Neural cell (in vitro differentiated cells): Measurements from ENCODE around the gene CABS1. TPM values are rescaled to one million over a fixed set of nuclear protein-coding genes. Genes with fewer than 3 reads are reported as not detected.

Experiments
- H2AFZ ChIP-seq: fragments of 200-600, 300-800 bp; sonication (generic), shearing (Covaris generic); 2 replicates; pipeline ENCODE4 v1.6.0; 2014; ENCODE audit warnings: low read depth, mild to moderate bottlenecking, antibody characterized with exemption, low read length, moderate library complexity
- H3F3A ChIP-seq: fragments of 200-600 bp; shearing (Covaris generic); 2 replicates; pipeline ENCODE4 v1.6.1; 2016; ENCODE audit warnings: mild to moderate bottlenecking, moderate library complexity, mixed read lengths, antibody characterized with exemption, low read length; ENCODE audit not compliant: insufficient read depth, poor library complexity, severe bottlenecking
- H3K27ac ChIP-seq: fragments of 200-600, 300-800 bp; sonication (generic), shearing (Covaris generic); 2 replicates; pipeline ENCODE4 v1.5.1; 2014; ENCODE audit warnings: mild to moderate bottlenecking, low read length, moderate library complexity
- H3K27me3 ChIP-seq: fragments of 300-800, 200-600 bp; sonication (generic), shearing (Covaris generic); 2 replicates; pipeline ENCODE4 v1.6.0; 2014; ENCODE audit warnings: mild to moderate bottlenecking, low read depth, low read length, moderate library complexity; ENCODE audit not compliant: insufficient read depth
- H3K36me3 ChIP-seq: fragments of 300-800, 200-600 bp; sonication (generic), shearing (Covaris generic); 2 replicates; pipeline ENCODE4 v1.5.1; 2014; ENCODE audit warnings: mild to moderate bottlenecking, antibody characterized with exemption, low read length, moderate library complexity; ENCODE audit not compliant: insufficient read depth
- H3K4me2 ChIP-seq: fragments of 300-800, 200-600 bp; sonication (generic), shearing (Covaris generic); 2 replicates; pipeline ENCODE4 v1.6.0; 2014; ENCODE audit warnings: mild to moderate bottlenecking, low read length
- H3K4me3 ChIP-seq: fragments of 300-800, 200-600 bp; sonication (generic), shearing (Covaris generic); 2 replicates; pipeline ENCODE4 v1.5.1; 2014; ENCODE audit warnings: mild to moderate bottlenecking, low read length, moderate library complexity
- H3K79me2 ChIP-seq: fragments of 200-600 bp; shearing (Covaris generic); replicated peaks from 2 replicates; pipeline ENCODE4 v1.6.0; 2014; ENCODE audit warnings: mild to moderate bottlenecking, low read length, moderate library complexity; ENCODE audit not compliant: insufficient read depth
- H3K9ac ChIP-seq: fragments of 300-800, 200-600 bp; sonication (generic), shearing (Covaris generic); 2 replicates; pipeline ENCODE4 v1.6.1; 2016; ENCODE audit warnings: mild to moderate bottlenecking, low read length, mixed read lengths
- H3K9me2 ChIP-seq: fragments of 200-600 bp; shearing (Covaris generic); 2 replicates; pipeline ENCODE4 v1.6.1; 2016; ENCODE audit warnings: mild to moderate bottlenecking, low read length, mixed read lengths; ENCODE audit not compliant: insufficient read depth
- H3K9me3 ChIP-seq: fragments of 200-600, 300-800 bp; sonication (generic), shearing (Covaris generic); 2 replicates; pipeline ENCODE4 v1.6.1; 2016; ENCODE audit warnings: mild to moderate bottlenecking, mixed run types, low read length, moderate library complexity, mixed read lengths
- H4K20me1 ChIP-seq: fragments of 200-600 bp; shearing (Covaris generic); 2 replicates; pipeline ENCODE4 v1.6.1; 2016; ENCODE audit warnings: mild to moderate bottlenecking, mixed run types; ENCODE audit not compliant: insufficient read depth
- EP300 ChIP-seq: fragments of 450-650 bp; conservative IDR thresholded peaks from 2 replicates; pipeline ENCODE4 v1.6.1; 2014; ENCODE audit warnings: antibody characterized with exemption, mild to moderate bottlenecking, moderate library complexity; ENCODE audit not compliant: poor library complexity, severe bottlenecking
- EZH2 ChIP-seq: fragments of 200-600, 300-800 bp; shearing (Covaris generic), sonication (generic); IDR thresholded peaks from 2 replicates; pipeline ENCODE4 v1.6.1; 2014; ENCODE audit warnings: antibody characterized with exemption, low read length, borderline replicate concordance, mild to moderate bottlenecking; ENCODE audit not compliant: insufficient read depth, poor library complexity, severe bottlenecking
- MXI1 ChIP-seq: fragments of 450-650 bp; conservative IDR thresholded peaks from 2 replicates; pipeline ENCODE4 v1.6.1; 2014; ENCODE audit warnings: antibody characterized with exemption, mild to moderate bottlenecking; ENCODE audit not compliant: poor library complexity, severe bottlenecking
- POLR2AphosphoS5 ChIP-seq: IDR thresholded peaks from 2 replicates; pipeline ENCODE4 v1.6.1; 2012
- RAD21 ChIP-seq: fragments of 450-650 bp; conservative IDR thresholded peaks from 2 replicates; pipeline ENCODE4 v1.6.1; 2014; ENCODE audit warnings: antibody characterized with exemption, mild to moderate bottlenecking, moderate library complexity
- SMC3 ChIP-seq: fragments of 450-650 bp; conservative IDR thresholded peaks from 2 replicates; pipeline ENCODE4 v1.6.1; 2014; ENCODE audit warnings: antibody characterized with exemption, mild to moderate bottlenecking, moderate library complexity; ENCODE audit not compliant: poor library complexity
- TAF1 ChIP-seq: IDR thresholded peaks from 2 replicates; pipeline ENCODE4 v1.6.1; 2012; ENCODE audit warnings: low read depth
- polyA plus RNA-seq: library from polyadenylated mRNA; depleted of rRNA; stranded (reverse); fragments of >200 nt; gene quantifications from 2 replicates; pipeline ENCODE4 v1.2.3, GENCODE V29; 2014
- TF ChIP-seq, protein P1 (sequence below): IDR thresholded peaks from 2 replicates; pipeline ENCODE4 v1.6.1; 2012; ENCODE audit warnings: borderline replicate concordance
- TF ChIP-seq, protein P2 (sequence below): fragments of 450-650 bp; IDR thresholded peaks from 2 replicates; pipeline ENCODE4 v1.5.1; 2014; ENCODE audit warnings: antibody characterized with exemption, mild to moderate bottlenecking, moderate library complexity; ENCODE audit not compliant: poor library complexity, severe bottlenecking

CABS1 gene
- polyA plus RNA-seq, 1 donor from 2014 or later, result not detected

DNA sequence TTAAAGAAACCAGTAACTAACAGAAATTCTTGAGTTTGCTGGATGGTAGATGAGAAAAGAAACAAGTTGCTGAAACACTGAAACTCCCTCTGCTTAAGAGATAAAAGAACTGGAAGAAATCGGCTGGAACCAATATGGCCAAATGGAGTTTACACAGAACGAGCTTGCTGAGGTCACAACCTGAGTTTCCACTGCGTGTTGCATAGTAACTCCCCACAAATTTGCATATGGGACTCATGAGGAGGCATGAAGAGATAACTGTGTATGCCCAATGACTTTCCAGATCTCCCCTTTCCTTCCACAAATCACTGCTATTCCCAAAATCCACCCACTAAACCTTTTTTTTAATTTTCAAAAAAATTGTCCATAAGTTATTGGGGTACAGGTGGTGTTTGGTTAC lies 38.0 kb downstream of the CABS1 start:
- Histone ChIP-seq H4K20me1 (no peaks in the 10 kb centered on the region), H3K9me3 (no peaks in the 10 kb centered on the region), H2AFZ (no peak overlapping the region), H3K79me2 (no peaks in the 10 kb centered on the region), H3K27me3 (no peaks in the 10 kb centered on the region), H3K4me2 (no peak overlapping the region), H3K36me3 (no peaks in the 10 kb centered on the region), H3K9ac (no peak overlapping the region), H3K27ac (no peak overlapping the region), H3K4me3 (no peak overlapping the region), H3F3A (no peaks in the 10 kb centered on the region), H3K9me2 (no peaks in the 10 kb centered on the region)
- TF ChIP-seq POLR2AphosphoS5, result no peak
- no peak for TF ChIP-seq SMC3
- TF ChIP-seq, protein P1, sequence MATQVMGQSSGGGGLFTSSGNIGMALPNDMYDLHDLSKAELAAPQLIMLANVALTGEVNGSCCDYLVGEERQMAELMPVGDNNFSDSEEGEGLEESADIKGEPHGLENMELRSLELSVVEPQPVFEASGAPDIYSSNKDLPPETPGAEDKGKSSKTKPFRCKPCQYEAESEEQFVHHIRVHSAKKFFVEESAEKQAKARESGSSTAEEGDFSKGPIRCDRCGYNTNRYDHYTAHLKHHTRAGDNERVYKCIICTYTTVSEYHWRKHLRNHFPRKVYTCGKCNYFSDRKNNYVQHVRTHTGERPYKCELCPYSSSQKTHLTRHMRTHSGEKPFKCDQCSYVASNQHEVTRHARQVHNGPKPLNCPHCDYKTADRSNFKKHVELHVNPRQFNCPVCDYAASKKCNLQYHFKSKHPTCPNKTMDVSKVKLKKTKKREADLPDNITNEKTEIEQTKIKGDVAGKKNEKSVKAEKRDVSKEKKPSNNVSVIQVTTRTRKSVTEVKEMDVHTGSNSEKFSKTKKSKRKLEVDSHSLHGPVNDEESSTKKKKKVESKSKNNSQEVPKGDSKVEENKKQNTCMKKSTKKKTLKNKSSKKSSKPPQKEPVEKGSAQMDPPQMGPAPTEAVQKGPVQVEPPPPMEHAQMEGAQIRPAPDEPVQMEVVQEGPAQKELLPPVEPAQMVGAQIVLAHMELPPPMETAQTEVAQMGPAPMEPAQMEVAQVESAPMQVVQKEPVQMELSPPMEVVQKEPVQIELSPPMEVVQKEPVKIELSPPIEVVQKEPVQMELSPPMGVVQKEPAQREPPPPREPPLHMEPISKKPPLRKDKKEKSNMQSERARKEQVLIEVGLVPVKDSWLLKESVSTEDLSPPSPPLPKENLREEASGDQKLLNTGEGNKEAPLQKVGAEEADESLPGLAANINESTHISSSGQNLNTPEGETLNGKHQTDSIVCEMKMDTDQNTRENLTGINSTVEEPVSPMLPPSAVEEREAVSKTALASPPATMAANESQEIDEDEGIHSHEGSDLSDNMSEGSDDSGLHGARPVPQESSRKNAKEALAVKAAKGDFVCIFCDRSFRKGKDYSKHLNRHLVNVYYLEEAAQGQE, result no peak
- TF ChIP-seq EZH2, result no peak
- TF ChIP-seq MXI1, result no peak
- no peak for TF ChIP-seq EP300

DNA sequence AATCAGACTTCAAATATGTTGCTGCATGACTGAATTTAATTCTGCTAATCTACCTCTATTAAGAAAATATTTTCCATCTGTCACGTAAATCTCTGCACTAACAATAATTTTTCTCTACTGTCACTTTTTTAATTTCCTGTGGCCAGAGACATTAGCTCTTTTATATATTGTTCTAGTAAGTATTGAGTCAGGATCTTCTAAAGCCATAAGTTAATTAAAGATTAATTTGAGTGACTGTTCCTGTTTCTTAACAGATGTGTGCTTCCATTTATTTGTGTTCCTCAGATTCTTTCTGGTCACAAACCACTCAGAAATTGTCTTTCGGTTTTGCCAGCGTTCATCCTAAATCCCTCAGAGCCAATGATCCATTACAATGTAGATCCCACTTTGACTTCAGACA lies 45.8 kb downstream of the CABS1 start:
- Histone ChIP-seq H4K20me1 (no peaks in the 10 kb centered on the region), H3K9ac (no peak overlapping the region), H3K27me3 (no peaks in the 10 kb centered on the region), H3K9me3 (no peaks in the 10 kb centered on the region), H3F3A (no peaks in the 10 kb centered on the region), H3K27ac (no peak overlapping the region), H2AFZ (no peak overlapping the region), H3K36me3 (no peaks in the 10 kb centered on the region), H3K9me2 (no peaks in the 10 kb centered on the region), H3K79me2 (no peaks in the 10 kb centered on the region), H3K4me3 (no peak overlapping the region), H3K4me2 (no peak overlapping the region)
- TF ChIP-seq, protein P1, result no peak
- TF ChIP-seq SMC3, result no peak
- no peak for TF ChIP-seq TAF1
- no peak for TF ChIP-seq POLR2AphosphoS5
- TF ChIP-seq RAD21, result no peak
- no peak for TF ChIP-seq EP300
- TF ChIP-seq EZH2, result no peak
- TF ChIP-seq, protein P2, sequence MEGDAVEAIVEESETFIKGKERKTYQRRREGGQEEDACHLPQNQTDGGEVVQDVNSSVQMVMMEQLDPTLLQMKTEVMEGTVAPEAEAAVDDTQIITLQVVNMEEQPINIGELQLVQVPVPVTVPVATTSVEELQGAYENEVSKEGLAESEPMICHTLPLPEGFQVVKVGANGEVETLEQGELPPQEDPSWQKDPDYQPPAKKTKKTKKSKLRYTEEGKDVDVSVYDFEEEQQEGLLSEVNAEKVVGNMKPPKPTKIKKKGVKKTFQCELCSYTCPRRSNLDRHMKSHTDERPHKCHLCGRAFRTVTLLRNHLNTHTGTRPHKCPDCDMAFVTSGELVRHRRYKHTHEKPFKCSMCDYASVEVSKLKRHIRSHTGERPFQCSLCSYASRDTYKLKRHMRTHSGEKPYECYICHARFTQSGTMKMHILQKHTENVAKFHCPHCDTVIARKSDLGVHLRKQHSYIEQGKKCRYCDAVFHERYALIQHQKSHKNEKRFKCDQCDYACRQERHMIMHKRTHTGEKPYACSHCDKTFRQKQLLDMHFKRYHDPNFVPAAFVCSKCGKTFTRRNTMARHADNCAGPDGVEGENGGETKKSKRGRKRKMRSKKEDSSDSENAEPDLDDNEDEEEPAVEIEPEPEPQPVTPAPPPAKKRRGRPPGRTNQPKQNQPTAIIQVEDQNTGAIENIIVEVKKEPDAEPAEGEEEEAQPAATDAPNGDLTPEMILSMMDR, result no peak
- TF ChIP-seq MXI1, result no peak
